ENCODE data around the gene TSPAN9.
A peak's percentile ranks its signal among the peaks of the same experiment; 100 is the strongest.

Gene TSPAN9

GRCh38 chr12:3308063-3308462 lies 230.9 kb downstream of the TSPAN9 start:
- no peak for DNase-seq

GRCh38 chr12:3308609-3309008 lies 231.4 kb downstream of the TSPAN9 start:
- DNase-seq, result no peak

GRCh38 chr12:3309805-3310204 lies 232.6 kb downstream of the TSPAN9 start:
- no peak for DNase-seq

- DNase-seq, result no peak
Measured at GRCh38 chr12:3310271-3311026, 233.3 kb downstream of the TSPAN9 start.

GRCh38 chr12:3311027-3311402 lies 233.8 kb downstream of the TSPAN9 start:
- DNase-seq, result no peak

GRCh38 chr12:3311491-3312103 lies 234.4 kb downstream of the TSPAN9 start:
- DNase-seq, result no peak

GRCh38 chr12:3313066-3313465 lies 235.9 kb downstream of the TSPAN9 start:
- DNase-seq, result no peak

- peak; percentile 15 for DNase-seq
Measured at GRCh38 chr12:3313675-3314663, 236.8 kb downstream of the TSPAN9 start.

- no peak for DNase-seq
Measured at GRCh38 chr12:3315201-3315661, 238.1 kb downstream of the TSPAN9 start.

GRCh38 chr12:3316776-3317480 lies 239.7 kb downstream of the TSPAN9 start:
- no peak for DNase-seq

- no peak for DNase-seq
Measured at GRCh38 chr12:3317481-3317815, 240.3 kb downstream of the TSPAN9 start.

GRCh38 chr12:3317841-3318501 lies 240.8 kb downstream of the TSPAN9 start:
- DNase-seq, result no peak

- DNase-seq, result no peak
Measured at GRCh38 chr12:3319723-3320492, 242.7 kb downstream of the TSPAN9 start.

GRCh38 chr12:3320881-3321509 lies 243.8 kb downstream of the TSPAN9 start:
- DNase-seq, result no peak

- no peak for DNase-seq
Measured at GRCh38 chr12:3321881-3322280, 244.7 kb downstream of the TSPAN9 start.

GRCh38 chr12:3323002-3323685 lies 246.0 kb downstream of the TSPAN9 start:
- DNase-seq, result no peak

GRCh38 chr12:3325736-3326135 lies 248.6 kb downstream of the TSPAN9 start:
- no peak for DNase-seq

GRCh38 chr12:3326156-3326849 lies 249.1 kb downstream of the TSPAN9 start:
- DNase-seq, result no peak
